Urinary bladder (tissue), 4 donors: Measurements from ENCODE around the gene NRXN2. TPM values are rescaled to one million over a fixed set of nuclear protein-coding genes. Genes with fewer than 3 reads are reported as not detected.
A peak's percentile ranks its signal among the peaks of the same experiment; 100 is the strongest.

Experiments used
- DNase-seq: peaks from one replicate; pipeline ENCODE4 v3.0.0-alpha.2; 2015; ENCODE audit errors: extremely low spot score
- H3K27ac ChIP-seq: one replicate; pipeline ENCODE4 v1.5.1; 2013; ENCODE audit warnings: low read depth, mild to moderate bottlenecking, moderate library complexity
- H3K36me3 ChIP-seq: one replicate; pipeline ENCODE4 v1.6.1; 2013; ENCODE audit warnings: mild to moderate bottlenecking, moderate library complexity; ENCODE audit not compliant: insufficient read depth
- H3K4me1 ChIP-seq: one replicate; pipeline ENCODE4 v1.6.1; 2013; ENCODE audit warnings: mild to moderate bottlenecking, moderate library complexity; ENCODE audit not compliant: insufficient read depth
- H3K4me3 ChIP-seq: one replicate; pipeline ENCODE4 v1.5.1; 2013; ENCODE audit warnings: low read depth, low read length
- WGBS: extraction: QIAGEN DNeasy Blood & Tissue Kit; methylation state at CpG from one replicate; pipeline ENCODE4 v1.1.7; 2013; 5-methylcytosine and 5-hydroxymethylcytosine counted together
- polyA plus RNA-seq: library from polyadenylated mRNA; stranded (reverse); fragments of 200-250 nt; gene quantifications from one replicate; pipeline ENCODE4 v1.2.3, GENCODE V29; 2013
- total RNA-seq: library from RNA; depleted of rRNA; stranded (reverse); fragments of >200 nt; gene quantifications from one replicate; pipeline ENCODE4 v1.2.3, GENCODE V29; 2014
- donor health status: healthy with polysubstance abuse.
- donor health status: healthy.

The NRXN2 gene
- total and polyA plus RNA-seq, 2 donors, result 11.5 to 30.5 TPM

GRCh38 chr11:64716473-64717267 lies 6.3 kb downstream of the NRXN2 start:
- H3K4me1 ChIP-seq, result no peaks in the 10 kb centered on the region
- no peaks in the 10 kb centered on the region for H3K36me3 ChIP-seq
- H3K27ac ChIP-seq, result no peak overlapping the region
- no peak overlapping the region for H3K4me3 ChIP-seq
- DNase-seq, result no peak
- 45% methylated on average over 21 of the region's 21 CpGs for WGBS

GRCh38 chr11:64715756-64716472 lies 7.1 kb downstream of the NRXN2 start:
- WGBS, result 48% methylated on average over 13 of the region's 13 CpGs
- no peak for DNase-seq
- Histone ChIP-seq H3K36me3 (no peaks in the 10 kb centered on the region), H3K4me1 (no peaks in the 10 kb centered on the region), H3K27ac (no peak overlapping the region), H3K4me3 (no peak overlapping the region)

GRCh38 chr11:64715110-64715509 lies 7.9 kb downstream of the NRXN2 start:
- H3K4me3 ChIP-seq, result no peak overlapping the region
- no peak for DNase-seq
- no peaks in the 10 kb centered on the region for H3K36me3 ChIP-seq
- no peaks in the 10 kb centered on the region for H3K4me1 ChIP-seq
- no peak overlapping the region for H3K27ac ChIP-seq
- WGBS, result 56% methylated on average over 5 of the region's 5 CpGs

- no peak overlapping the region for H3K27ac ChIP-seq
- H3K4me1 ChIP-seq, result no peaks in the 10 kb centered on the region
- no peaks in the 10 kb centered on the region for H3K36me3 ChIP-seq
- no peak for DNase-seq
- H3K4me3 ChIP-seq, result no peak overlapping the region
- WGBS, result 47% methylated on average over 5 of the region's 5 CpGs
Measured at GRCh38 chr11:64714666-64715065, 8.3 kb downstream of the NRXN2 start.

GRCh38 chr11:64713781-64714363 lies 9.1 kb downstream of the NRXN2 start:
- H3K4me1 ChIP-seq, result no peaks in the 10 kb centered on the region
- H3K27ac ChIP-seq, result no peak overlapping the region
- no peak for DNase-seq
- WGBS, result 5% methylated on average over 39 of the region's 39 CpGs
- peak overlapping the region; percentile 6 for H3K4me3 ChIP-seq
- no peaks in the 10 kb centered on the region for H3K36me3 ChIP-seq

GRCh38 chr11:64713016-64713707 lies 9.8 kb downstream of the NRXN2 start:
- no peaks in the 10 kb centered on the region for H3K4me1 ChIP-seq
- no peak overlapping the region for H3K27ac ChIP-seq
- no peak for DNase-seq
- H3K36me3 ChIP-seq, result no peaks in the 10 kb centered on the region
- under 1% methylated on average over 111 of the region's 111 CpGs for WGBS
- peak overlapping the region; percentile 6 for H3K4me3 ChIP-seq

- no peaks in the 10 kb centered on the region for H3K36me3 ChIP-seq
- no peak overlapping the region for H3K4me3 ChIP-seq
- DNase-seq, result no peak
- H3K27ac ChIP-seq, result no peak overlapping the region
- 9% methylated on average over 45 of the region's 45 CpGs for WGBS
- no peaks in the 10 kb centered on the region for H3K4me1 ChIP-seq
Measured at GRCh38 chr11:64712430-64713015, 10.5 kb downstream of the NRXN2 start.

GRCh38 chr11:64711956-64712362 lies 11.0 kb downstream of the NRXN2 start:
- no peak for DNase-seq
- Histone ChIP-seq H3K4me3 (no peak overlapping the region), H3K4me1 (no peaks in the 10 kb centered on the region), H3K36me3 (no peaks in the 10 kb centered on the region), H3K27ac (no peak overlapping the region)
- WGBS, result 40% methylated on average over 19 of the region's 19 CpGs

- no peak for DNase-seq
- 18% methylated on average over 46 of the region's 46 CpGs for WGBS
- no peaks in the 10 kb centered on the region for H3K4me1 ChIP-seq
- H3K27ac ChIP-seq, result no peak overlapping the region
- H3K36me3 ChIP-seq, result no peaks in the 10 kb centered on the region
- no peak overlapping the region for H3K4me3 ChIP-seq
Measured at GRCh38 chr11:64711138-64711955, 11.7 kb downstream of the NRXN2 start.

- Histone ChIP-seq H3K4me1 (no peaks in the 10 kb centered on the region), H3K27ac (no peak overlapping the region), H3K36me3 (no peaks in the 10 kb centered on the region), H3K4me3 (no peak overlapping the region)
- WGBS, result 51% methylated on average over 13 of the region's 13 CpGs
- no peak for DNase-seq
Measured at GRCh38 chr11:64710418-64711137, 12.4 kb downstream of the NRXN2 start.

- no peak for DNase-seq
- no peak overlapping the region for H3K27ac ChIP-seq
- H3K4me1 ChIP-seq, result no peaks in the 10 kb centered on the region
- no peak overlapping the region for H3K4me3 ChIP-seq
- H3K36me3 ChIP-seq, result no peaks in the 10 kb centered on the region
- WGBS, result 47% methylated on average over 2 of the region's 2 CpGs
Measured at GRCh38 chr11:64705501-64705900, 17.5 kb downstream of the NRXN2 start.

- DNase-seq, result no peak
- Histone ChIP-seq H3K36me3 (no peaks in the 10 kb centered on the region), H3K4me1 (no peaks in the 10 kb centered on the region), H3K4me3 (no peak overlapping the region), H3K27ac (no peak overlapping the region)
- 89% methylated on average over 2 of the region's 2 CpGs for WGBS
Measured at GRCh38 chr11:64703048-64703447, 19.9 kb downstream of the NRXN2 start.
